B cell (primary cell): ENCODE measurements around the gene DCAKD.

Experiments
- EZH2 ChIP-seq: IDR thresholded peaks from 2 replicates; pipeline ENCODE4 v1.6.1; 2012; ENCODE audit warnings: borderline replicate concordance, low read depth, mild to moderate bottlenecking, moderate library complexity, low read length; ENCODE audit not compliant: insufficient read depth, poor library complexity, severe bottlenecking
- TF ChIP-seq, protein P1 (sequence below): fragments of 200-600 bp; IDR thresholded peaks from one replicate; pipeline ENCODE4 v1.8.0; 2022; ENCODE audit warnings: antibody characterized with exemption, mild to moderate bottlenecking

DNA sequence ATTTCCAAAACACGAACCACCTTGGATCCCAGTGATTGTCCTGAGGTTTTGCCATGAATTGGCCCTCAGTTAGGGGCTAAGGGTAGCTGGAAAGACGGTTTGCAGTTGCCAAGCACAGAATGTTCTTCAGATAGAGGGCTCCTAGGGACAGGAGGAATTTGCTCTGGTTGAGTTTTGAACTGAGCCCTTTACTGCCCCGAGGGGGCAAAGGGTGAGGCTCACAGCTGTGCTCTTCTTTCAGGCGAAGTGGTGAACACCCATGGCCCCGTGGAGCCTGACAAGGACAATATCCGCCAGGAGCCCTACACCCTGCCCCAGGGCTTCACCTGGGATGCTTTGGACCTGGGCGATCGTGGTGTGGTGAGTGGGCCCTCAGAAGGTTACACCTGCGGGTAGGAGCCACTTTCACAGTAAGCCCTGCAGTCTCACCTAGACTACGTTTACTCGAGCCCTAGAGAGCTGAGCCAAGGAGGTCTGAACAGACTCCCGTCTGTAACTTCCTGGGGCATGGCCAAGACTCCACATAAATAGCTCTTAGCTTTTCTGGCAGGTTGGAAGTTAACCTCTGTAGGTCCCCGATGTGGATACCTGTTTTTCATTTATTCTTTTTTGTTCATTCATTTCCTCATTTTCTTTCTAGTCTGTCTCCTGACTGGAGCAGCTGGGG is 42.1 kb upstream of the DCAKD start:
- TF ChIP-seq, protein P1, sequence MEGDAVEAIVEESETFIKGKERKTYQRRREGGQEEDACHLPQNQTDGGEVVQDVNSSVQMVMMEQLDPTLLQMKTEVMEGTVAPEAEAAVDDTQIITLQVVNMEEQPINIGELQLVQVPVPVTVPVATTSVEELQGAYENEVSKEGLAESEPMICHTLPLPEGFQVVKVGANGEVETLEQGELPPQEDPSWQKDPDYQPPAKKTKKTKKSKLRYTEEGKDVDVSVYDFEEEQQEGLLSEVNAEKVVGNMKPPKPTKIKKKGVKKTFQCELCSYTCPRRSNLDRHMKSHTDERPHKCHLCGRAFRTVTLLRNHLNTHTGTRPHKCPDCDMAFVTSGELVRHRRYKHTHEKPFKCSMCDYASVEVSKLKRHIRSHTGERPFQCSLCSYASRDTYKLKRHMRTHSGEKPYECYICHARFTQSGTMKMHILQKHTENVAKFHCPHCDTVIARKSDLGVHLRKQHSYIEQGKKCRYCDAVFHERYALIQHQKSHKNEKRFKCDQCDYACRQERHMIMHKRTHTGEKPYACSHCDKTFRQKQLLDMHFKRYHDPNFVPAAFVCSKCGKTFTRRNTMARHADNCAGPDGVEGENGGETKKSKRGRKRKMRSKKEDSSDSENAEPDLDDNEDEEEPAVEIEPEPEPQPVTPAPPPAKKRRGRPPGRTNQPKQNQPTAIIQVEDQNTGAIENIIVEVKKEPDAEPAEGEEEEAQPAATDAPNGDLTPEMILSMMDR, result no peak
- TF ChIP-seq EZH2, result no peak
